SK-N-SH (cell line): ENCODE data around the gene ANK2. TPM values are rescaled to one million over a fixed set of nuclear protein-coding genes. Genes with fewer than 3 reads are reported as not detected.

Experiments used
- CTCF ChIA-PET: fragments of 300-600, 350-600 bp; formaldehyde crosslinking; extraction: SDS; loops from one replicate; lab custom pipeline; 2021; lab: Yijun Ruan, JAX
- POLR2A ChIA-PET: fragments of 350-600 bp; sonication (Branson Sonifier 250); formaldehyde crosslinking; extraction: SDS; loops from one replicate; lab custom pipeline; 2020; ENCODE audit warnings: antibody characterized with exemption, inconsistent platforms; lab: Yijun Ruan, JAX
- DNase-seq: peaks from one replicate; pipeline ENCODE4 v3.0.0; 2012
- H2AFZ ChIP-seq: fragments of 200-600 bp; sonication (generic); 2 replicates; pipeline ENCODE4 v1.8.1; 2016; ENCODE audit warnings: antibody characterized with exemption, mild to moderate bottlenecking, low read depth
- H3F3A ChIP-seq: fragments of 200-600 bp; sonication (generic); replicated peaks from 2 replicates; pipeline ENCODE3; 2016; ENCODE audit warnings: antibody characterized with exemption, mild to moderate bottlenecking; ENCODE audit not compliant: insufficient read depth
- H3K27ac ChIP-seq, 2 experiments: fragments of 200-500 bp in 1 of 2; fragments of 200-600 bp in 1 of 2; sonication (Bioruptor generic) in 1 of 2; sonication (generic), shearing (Covaris generic) in 1 of 2; 2 replicates each; pipeline versions ENCODE4 v1.5.1 to v1.6.1; 2014 to 2016; ENCODE audit warnings: low read depth in 2 of 2, inconsistent platforms in 1 of 2, low read length in 1 of 2, mild to moderate bottlenecking in 1 of 2, mixed read lengths in 1 of 2
- H3K27me3 ChIP-seq: fragments of 200-600 bp; sonication (generic), shearing (Covaris generic); 2 replicates; pipeline ENCODE4 v1.6.1; 2016; ENCODE audit warnings: mixed run types; ENCODE audit not compliant: insufficient read depth
- H3K36me3 ChIP-seq, 2 experiments: fragments of 200-500 bp in 1 of 2; fragments of 200-600 bp in 1 of 2; sonication (Bioruptor generic) in 1 of 2; sonication (generic) in 1 of 2; replicated peaks in 1 of 2; 2 replicates each; pipeline versions ENCODE3 to v1.5.1; 2014 to 2016; ENCODE audit warnings: low read length in 1 of 2, mild to moderate bottlenecking in 1 of 2; ENCODE audit not compliant: insufficient read depth in 2 of 2, control insufficient read depth in 1 of 2
- H3K4me1 ChIP-seq, 2 experiments: fragments of 200-500 bp in 1 of 2; fragments of 200-600 bp in 1 of 2; sonication (Bioruptor generic) in 1 of 2; sonication (generic), shearing (Covaris generic) in 1 of 2; 2 replicates each; pipeline versions ENCODE4 v1.5.1 to v1.6.1; 2014 to 2016; ENCODE audit warnings: low read depth in 1 of 2, low read length in 1 of 2, mixed run types in 1 of 2; ENCODE audit not compliant: insufficient read depth in 2 of 2, control insufficient read depth in 1 of 2
- H3K4me2 ChIP-seq: fragments of 200-600 bp; sonication (generic), shearing (Covaris generic); 2 replicates; pipeline ENCODE4 v1.6.1; 2017; ENCODE audit warnings: mixed run types
- H3K4me3 ChIP-seq, 2 experiments: fragments of 200-500 bp in 1 of 2; fragments of 200-600 bp in 1 of 2; sonication (Bioruptor generic) in 1 of 2; sonication (generic), shearing (Covaris generic) in 1 of 2; 2 replicates each; pipeline versions ENCODE4 v1.5.1 to v1.8.1; 2014 to 2016; ENCODE audit warnings: low read depth in 2 of 2, inconsistent platforms in 1 of 2, low read length in 1 of 2, mild to moderate bottlenecking in 1 of 2, mixed read lengths in 1 of 2, moderate library complexity in 1 of 2
- H3K79me2 ChIP-seq: fragments of 200-600 bp; sonication (generic); 2 replicates; pipeline ENCODE4 v1.8.1; 2017; ENCODE audit warnings: mild to moderate bottlenecking; ENCODE audit not compliant: insufficient read depth
- H3K9ac ChIP-seq: fragments of 200-600 bp; sonication (generic); 2 replicates; pipeline ENCODE4 v1.6.1; 2017; ENCODE audit warnings: mixed run types
- H3K9me2 ChIP-seq: fragments of 200-600 bp; sonication (generic); 2 replicates; pipeline ENCODE4 v1.6.1; 2017; ENCODE audit warnings: mixed run types
- H3K9me3 ChIP-seq: fragments of 200-600 bp; sonication (generic); 2 replicates; pipeline ENCODE4 v1.6.1; 2017; ENCODE audit warnings: mixed run types, mild to moderate bottlenecking, moderate library complexity
- H4K20me1 ChIP-seq: fragments of 200-600 bp; sonication (generic); 2 replicates; pipeline ENCODE4 v1.6.1; 2017; ENCODE audit warnings: mild to moderate bottlenecking, mixed run types; ENCODE audit not compliant: insufficient read depth
- CTCF ChIP-seq: fragments of 200-600 bp; sonication (generic); IDR thresholded peaks from 2 replicates; pipeline ENCODE4 v1.6.1; 2017; ENCODE audit warnings: antibody characterized with exemption, mild to moderate bottlenecking, moderate library complexity
- ELF1 ChIP-seq: IDR thresholded peaks from 2 replicates; pipeline ENCODE4 v1.4.0; 2012
- EP300 ChIP-seq, 2 experiments: IDR thresholded peaks; 2 replicates each; pipeline versions ENCODE4 v1.4.0 to v1.6.1; 2012; ENCODE audit warnings: borderline replicate concordance in 1 of 2, low read depth in 1 of 2, low read length in 1 of 2
- FOXM1 ChIP-seq: IDR thresholded peaks from 2 replicates; pipeline ENCODE4 v1.4.0; 2012; ENCODE audit warnings: low read depth, mild to moderate bottlenecking
- GABPA ChIP-seq: IDR thresholded peaks from 2 replicates; pipeline ENCODE4 v1.4.0; 2012; ENCODE audit warnings: low read depth, mild to moderate bottlenecking
- GATA2 ChIP-seq: sonication (generic); formaldehyde crosslinking; IDR thresholded peaks from 2 replicates; pipeline ENCODE4 v1.5.0; 2020; ENCODE audit warnings: mild to moderate bottlenecking, missing genetic modification reagents
- IRF3 ChIP-seq: fragments of 150-350 bp; IDR thresholded peaks from 2 replicates; pipeline ENCODE4 v1.6.1; 2016; ENCODE audit warnings: mild to moderate bottlenecking, low read depth, low read length
- MXI1 ChIP-seq: IDR thresholded peaks from 2 replicates; pipeline ENCODE4 v1.6.1; 2012; ENCODE audit warnings: mild to moderate bottlenecking, low read depth, low read length, improper control_type of control experiment
- NFIC ChIP-seq: IDR thresholded peaks from 2 replicates; pipeline ENCODE4 v1.4.0; 2012; ENCODE audit warnings: borderline replicate concordance
- NRF1 ChIP-seq: IDR thresholded peaks from 2 replicates; pipeline ENCODE4 v1.6.1; 2012; ENCODE audit warnings: low read depth, mild to moderate bottlenecking, low read length
- PBX3 ChIP-seq: IDR thresholded peaks from 2 replicates; pipeline ENCODE4; 2012
- POLR2AphosphoS5 ChIP-seq: IDR thresholded peaks from 2 replicates; pipeline ENCODE4 v1.6.1; 2012; ENCODE audit warnings: low read depth, low read length
- REST ChIP-seq: IDR thresholded peaks from 2 replicates; pipeline ENCODE4 v1.6.1; 2012; ENCODE audit warnings: mild to moderate bottlenecking, low read depth, low read length, moderate library complexity
- RXRA ChIP-seq: IDR thresholded peaks from 2 replicates; pipeline ENCODE4 v1.4.0; 2012; ENCODE audit warnings: low read depth, mild to moderate bottlenecking, borderline replicate concordance
- TAF1 ChIP-seq: IDR thresholded peaks from 2 replicates; pipeline ENCODE4 v1.6.1; 2012; ENCODE audit warnings: low read depth, mild to moderate bottlenecking, low read length, moderate library complexity, borderline replicate concordance
- WGBS: methylation state at CpG from one replicate; pipeline ENCODE4 v1.1.6; 2017; ENCODE audit warnings: low lambda C conversion rate; 5-methylcytosine and 5-hydroxymethylcytosine counted together
- polyA plus RNA-seq, 3 experiments: library from polyadenylated mRNA; depleted of rRNA; stranded (reverse); fragments of >200 nt; gene quantifications; 2 replicates each; pipeline ENCODE4 v1.2.3, GENCODE V29; 2012

The ANK2 gene
- polyA plus RNA-seq, 1 of the 3 experiments (the other 2 are of a cell fraction): 0.69 TPM

- H3K9ac ChIP-seq: no peak overlapping the region
- H3K27me3 ChIP-seq: no peaks in the 10 kb centered on the region
- no peak overlapping the region for H2AFZ ChIP-seq
- H3K36me3 ChIP-seq: no peaks in the 10 kb centered on the region
- H3K4me2 ChIP-seq: no peak overlapping the region
- 82% methylated on average over 3 of the region's 3 CpGs for WGBS
- TF ChIP-seq RXRA: no peak
- no peak for TF ChIP-seq NRF1
- TF ChIP-seq GABPA: no peak
- no peak for TF ChIP-seq REST
- TF ChIP-seq PBX3: no peak
- no peak for TF ChIP-seq NFIC
- TF ChIP-seq CTCF: no peak
- no peak for TF ChIP-seq EP300 (IDR thresholded peaks at IDR 0.05; ENCODE audit: borderline replicate concordance in 1 of 2, low read depth in 1 of 2, low read length in 1 of 2)
- TF ChIP-seq FOXM1: no peak
- TF ChIP-seq GATA2 (CRISPR knock-in tag): no peak
- TF ChIP-seq ELF1: no peak
- TF ChIP-seq IRF3: no peak
- no peak for TF ChIP-seq TAF1
- no peak for TF ChIP-seq MXI1
- no peak for TF ChIP-seq POLR2AphosphoS5
- ChIA-PET CTCF (no interaction called here), POLR2A (no interaction called here)
- no peaks in the 10 kb centered on the region for H3K9me2 ChIP-seq
- H4K20me1 ChIP-seq: no peaks in the 10 kb centered on the region
- H3K27ac ChIP-seq: no peak overlapping the region
- DNase-seq: no peak
- H3K4me1 ChIP-seq: peaks cover 0 to 3% of the 10 kb centered on the region in 2 experiments; a peak in 2 of 4 replicates
- no peak overlapping the region for H3K4me3 ChIP-seq
- H3K9me3 ChIP-seq: no peaks in the 10 kb centered on the region
- H3F3A ChIP-seq: no peaks in the 10 kb centered on the region
- H3K79me2 ChIP-seq: no peaks in the 10 kb centered on the region; the same call in 1 of the 2 replicates
Observed at GRCh38 chr4:113059449-113060182, 10.2 kb downstream of the ANK2 start.
